HK-2 (cell line): Measurements from ENCODE around the gene GPR137B.
"Not testable (repeated sequence)": the region's sequence is repeated elsewhere in the genome, so short reads cannot be mapped to it uniquely, and the experiment has no call there.

Experiments used
- DNase-seq: peaks from one replicate; pipeline ENCODE4 v3.0.0-alpha.2; 2018; ENCODE audit not compliant: unreplicated experiment

GPR137B gene

DNA sequence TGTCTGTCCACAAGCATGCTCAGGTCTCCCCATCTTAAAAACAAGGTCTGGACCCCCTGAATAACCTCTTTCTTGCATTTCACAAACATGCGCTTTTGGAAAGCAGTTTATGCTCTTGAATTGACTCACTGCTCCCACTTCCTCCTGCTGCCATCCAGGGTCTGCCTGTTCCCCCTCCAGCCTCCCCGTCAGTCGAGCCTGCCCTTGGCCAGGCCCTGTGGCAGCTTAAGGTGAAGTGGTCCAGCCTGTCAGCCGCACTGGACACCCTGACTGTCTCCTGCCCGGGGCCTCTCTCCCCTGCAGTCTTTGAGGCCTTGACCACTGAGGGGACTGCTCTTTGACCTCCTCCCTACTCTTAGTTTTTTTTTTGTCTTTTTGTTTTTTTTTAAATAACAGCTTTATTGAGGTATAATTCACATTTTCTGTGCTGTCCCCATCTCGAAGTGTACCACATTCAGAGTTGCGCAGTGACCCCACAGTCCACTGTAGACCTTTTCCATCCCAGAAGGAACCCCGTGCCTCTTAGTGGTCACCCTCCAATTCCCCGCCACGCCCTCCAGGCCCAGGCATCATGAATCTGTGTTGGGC is 18.3 kb downstream of the GPR137B start:
- no peak for DNase-seq

DNA sequence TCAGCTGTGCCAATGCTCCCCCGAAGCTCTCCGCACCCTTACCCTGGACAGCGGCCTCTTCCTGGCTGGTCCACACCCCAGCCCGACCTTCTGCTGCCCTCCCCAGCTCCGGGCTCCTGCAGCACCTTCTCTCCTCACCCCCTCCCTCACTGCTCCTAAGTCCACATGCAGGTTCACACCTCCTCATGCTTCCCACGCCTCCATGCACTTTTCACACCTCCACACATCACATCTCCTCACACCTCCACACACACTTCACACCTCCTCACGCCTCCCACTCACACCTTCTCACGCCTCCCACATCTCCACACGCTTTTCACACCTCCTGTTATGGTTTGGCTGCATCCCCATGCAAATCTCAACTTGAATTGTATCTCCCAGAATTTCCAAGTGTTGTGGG is 18.9 kb downstream of the GPR137B start:
- no peak for DNase-seq

DNA sequence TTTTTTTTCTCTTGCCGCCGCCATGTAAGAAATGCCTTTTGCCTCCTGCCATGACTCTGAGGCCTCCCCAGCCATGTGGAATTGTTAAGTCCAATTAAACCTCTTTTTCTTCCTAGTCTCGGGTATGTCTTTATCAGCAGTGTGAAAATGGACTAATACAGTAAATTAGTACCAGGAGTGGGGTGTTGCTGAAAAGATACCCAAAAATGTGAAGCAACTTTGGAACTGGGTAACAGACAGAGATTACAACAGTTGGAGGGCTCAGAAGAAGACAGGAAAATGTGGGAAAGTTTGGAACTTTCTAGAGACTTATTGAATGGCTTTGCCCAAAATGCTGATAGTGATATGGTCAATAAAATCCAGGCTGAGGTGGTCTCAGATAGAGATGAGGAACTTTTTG is 19.4 kb downstream of the GPR137B start:
- DNase-seq, result not testable (repeated sequence)

DNA sequence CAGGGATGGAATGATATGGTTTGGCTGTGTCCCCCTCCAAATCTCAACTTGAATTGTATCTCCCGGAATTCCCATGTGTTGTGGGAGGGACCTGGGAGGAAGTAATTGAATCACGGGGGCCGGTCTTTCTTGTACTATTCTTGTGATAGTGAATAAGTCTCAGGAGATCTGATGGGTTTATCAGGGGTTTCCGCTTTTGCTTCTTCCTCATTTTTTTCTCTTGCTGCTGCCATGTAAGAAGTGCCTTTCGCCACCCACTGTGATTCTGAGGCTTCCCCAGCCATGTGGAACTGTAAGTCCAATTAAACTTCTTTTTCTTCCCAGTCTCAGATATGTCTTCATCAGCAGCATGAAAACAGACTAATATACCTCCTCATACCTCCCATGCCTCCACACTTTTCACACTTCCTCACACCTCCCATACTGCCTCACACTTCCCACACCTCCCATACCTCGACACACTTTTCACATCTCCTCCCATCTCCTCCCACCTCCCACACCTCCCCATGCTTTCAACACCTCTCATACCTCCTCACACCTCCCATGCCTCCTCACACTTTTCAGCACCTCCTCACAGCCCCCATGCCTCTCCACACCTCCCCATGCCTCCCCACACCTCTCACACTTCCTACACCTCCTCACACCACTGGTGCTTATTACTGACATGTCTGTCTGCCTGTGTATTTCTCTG is 21.3 kb downstream of the GPR137B start:
- no peak for DNase-seq

- no peak for DNase-seq
Measured at GRCh38 chr1:236164273-236164672, 21.9 kb downstream of the GPR137B start.

DNA sequence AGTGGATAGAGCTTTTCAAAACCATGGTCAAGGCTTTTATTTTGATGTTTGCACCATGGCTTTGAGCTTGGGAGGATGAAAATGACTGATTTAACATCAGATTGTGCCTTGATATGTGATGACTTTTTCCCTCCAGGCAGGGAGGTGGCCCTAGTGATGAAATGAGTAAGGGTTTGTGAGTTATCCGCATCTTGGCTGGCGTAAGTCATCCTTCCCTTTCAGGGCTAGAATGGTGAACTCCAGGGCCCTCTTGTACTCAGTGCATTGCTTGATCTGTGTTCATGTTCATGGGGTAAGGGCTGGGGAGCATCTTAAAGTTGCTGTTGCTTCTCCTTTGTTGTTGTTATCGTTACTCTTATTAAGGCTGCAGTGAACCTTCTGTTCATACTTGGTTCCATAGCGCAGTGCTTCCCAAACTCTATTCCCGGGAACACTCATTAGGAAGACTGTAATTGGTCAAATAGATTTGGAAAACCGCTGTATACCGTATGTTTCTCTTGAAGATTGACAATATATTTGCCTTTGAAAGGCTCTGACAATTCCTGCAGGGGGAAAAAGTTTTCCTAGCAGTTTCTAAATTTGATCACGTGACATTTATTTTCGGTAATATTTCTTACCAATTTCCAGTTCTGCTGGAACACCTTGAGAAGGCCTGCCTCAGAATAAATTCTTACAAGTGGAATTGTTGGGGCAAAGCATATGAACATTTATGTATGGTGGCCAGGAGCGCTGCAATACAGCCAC is 23.1 kb downstream of the GPR137B start:
- no peak for DNase-seq

- no peak for DNase-seq
Measured at GRCh38 chr1:236166041-236166440, 23.7 kb downstream of the GPR137B start.

GRCh38 chr1:236167154-236167553 is 24.8 kb downstream of the GPR137B start:
- no peak for DNase-seq

DNA sequence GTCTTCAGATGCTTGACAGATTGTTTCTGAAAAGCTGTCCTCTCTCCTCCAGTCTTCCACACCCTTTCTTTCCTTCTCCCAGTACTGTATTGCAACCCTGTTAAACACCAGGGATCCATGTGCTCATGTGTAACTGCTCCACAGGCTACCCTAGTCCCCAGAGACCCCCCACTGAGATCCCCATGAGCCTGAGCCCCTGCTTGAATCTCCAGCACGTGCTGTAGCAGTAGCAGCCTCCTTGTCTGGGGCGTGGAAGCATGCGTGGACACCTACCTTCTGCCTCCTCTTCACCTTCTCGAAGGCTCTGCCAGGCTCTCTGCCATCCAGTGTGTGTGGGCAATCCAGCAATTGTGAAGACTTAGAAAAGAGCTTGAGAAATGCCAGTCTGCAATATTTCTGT is 25.2 kb downstream of the GPR137B start:
- no peak for DNase-seq

DNA sequence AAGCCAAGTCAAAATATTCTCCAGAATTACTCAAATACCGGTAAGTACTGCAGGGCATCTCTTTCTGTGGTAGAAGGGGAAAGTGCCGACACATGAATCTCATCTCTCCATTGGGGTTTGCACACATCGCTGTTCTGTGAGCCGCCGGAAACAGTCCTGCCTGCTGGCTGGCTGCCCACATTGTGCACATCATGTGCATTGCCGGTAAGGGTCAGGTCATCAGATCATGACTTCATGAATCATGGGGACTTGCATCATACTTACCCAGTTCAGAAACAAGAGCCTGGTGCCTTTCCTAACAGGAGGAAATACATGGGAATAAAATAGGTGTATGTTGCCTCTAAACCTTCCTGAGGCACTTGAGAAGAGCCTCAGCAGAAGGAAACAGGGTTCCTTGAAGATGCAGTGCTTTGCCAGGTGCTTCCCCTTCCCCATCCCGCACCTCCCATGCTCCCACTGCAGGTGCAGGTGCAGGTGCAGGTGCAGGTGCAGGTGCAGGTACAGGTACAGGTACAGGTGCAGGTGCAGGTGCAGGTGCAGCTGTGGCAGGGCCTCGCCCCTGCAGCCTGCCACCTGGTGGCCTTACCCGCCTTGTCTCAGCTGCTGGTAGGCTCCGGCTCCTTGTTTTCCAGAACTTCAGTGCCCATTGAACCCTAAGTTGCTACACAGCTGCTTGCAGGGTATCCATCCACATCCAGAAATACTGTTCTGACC is 26.5 kb downstream of the GPR137B start:
- peak; percentile 87 for DNase-seq

DNA sequence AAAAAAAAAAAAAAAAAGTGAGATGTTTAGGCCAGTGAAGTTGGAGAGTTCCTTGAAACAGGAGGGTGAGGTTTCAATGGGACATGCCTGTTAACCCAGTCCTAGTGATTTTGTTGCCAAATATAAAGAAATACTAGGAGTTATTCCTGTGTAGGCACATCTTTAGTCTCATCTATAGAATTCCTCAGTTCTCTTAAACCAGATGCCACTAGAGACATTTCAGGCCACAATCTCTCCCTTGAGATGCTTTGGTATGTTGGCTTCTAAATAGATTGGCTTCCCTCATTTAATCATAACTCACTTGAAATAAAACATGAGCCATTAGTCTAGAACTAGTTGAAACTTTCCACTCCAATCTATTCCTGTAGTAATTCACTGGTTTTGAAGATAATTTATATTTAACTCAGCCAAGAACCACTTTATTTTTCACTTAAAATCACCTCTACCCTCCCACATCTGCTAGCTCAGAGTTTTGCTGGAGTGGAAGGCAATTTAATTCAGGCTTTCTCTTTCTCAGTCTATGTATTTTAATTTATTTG is 29.8 kb downstream of the GPR137B start:
- no peak for DNase-seq

GRCh38 chr1:236173174-236173767 is 30.9 kb downstream of the GPR137B start:
- no peak for DNase-seq

DNA sequence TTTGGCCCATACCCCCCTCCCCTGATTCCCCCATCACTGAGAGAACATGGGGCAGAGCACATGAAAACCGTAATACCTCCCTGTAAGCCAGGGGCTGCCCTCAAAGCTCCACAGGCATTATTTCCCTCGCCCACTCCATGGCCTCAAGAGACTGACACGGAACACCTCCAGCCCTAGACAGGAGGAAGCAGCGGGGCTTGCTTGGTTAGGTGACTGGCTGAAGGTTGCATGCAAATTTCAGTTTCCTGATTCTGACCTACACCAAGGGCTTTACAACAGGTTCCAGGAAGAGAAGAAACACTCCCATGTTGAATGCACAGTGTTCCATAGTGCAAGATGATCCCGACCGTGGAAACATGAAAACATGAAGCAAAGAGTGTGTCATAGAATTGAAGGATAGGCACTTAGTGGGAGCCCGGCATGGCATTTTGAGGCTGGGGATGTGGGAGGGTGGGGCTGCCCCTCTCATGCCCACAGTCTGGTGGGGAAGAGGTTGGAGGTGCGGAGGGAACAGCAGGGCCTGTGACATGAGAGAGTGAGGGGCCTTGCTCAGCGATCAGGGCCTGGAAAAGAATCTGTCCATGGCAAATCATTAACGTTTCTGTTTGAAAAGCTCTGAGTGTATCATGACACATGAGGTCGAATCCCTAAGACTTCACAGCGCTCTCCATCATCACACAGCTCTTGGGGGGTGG is 33.5 kb downstream of the GPR137B start:
- peak; percentile 12 for DNase-seq

GRCh38 chr1:236176337-236177336 is 34.3 kb downstream of the GPR137B start:
- DNase-seq, result peak; percentile 50

- no peak for DNase-seq
Measured at GRCh38 chr1:236179634-236180033, 37.3 kb downstream of the GPR137B start.

DNA sequence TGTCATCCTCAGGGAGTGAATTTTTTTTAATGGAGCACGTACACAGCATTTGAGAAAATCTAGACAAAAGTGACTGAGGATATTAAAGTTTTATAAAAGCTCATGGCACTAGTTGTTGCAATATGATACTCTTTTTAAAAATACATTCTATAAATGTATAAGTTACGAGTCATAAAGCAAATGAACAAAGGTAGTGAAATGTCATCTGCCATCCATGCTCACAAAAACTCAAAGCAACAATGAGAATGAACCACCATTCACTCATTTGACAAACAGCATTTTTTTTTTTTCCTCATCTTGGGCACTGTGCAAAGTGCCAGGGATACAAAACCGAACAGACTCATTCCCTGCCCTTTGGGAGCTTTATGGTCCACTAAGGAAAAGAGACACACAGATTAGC is 38.7 kb downstream of the GPR137B start:
- no peak for DNase-seq

- DNase-seq, result no peak
Measured at GRCh38 chr1:236185687-236186086, 43.3 kb downstream of the GPR137B start.

GRCh38 chr1:236186471-236186870 is 44.1 kb downstream of the GPR137B start:
- DNase-seq, result not testable (repeated sequence)

DNA sequence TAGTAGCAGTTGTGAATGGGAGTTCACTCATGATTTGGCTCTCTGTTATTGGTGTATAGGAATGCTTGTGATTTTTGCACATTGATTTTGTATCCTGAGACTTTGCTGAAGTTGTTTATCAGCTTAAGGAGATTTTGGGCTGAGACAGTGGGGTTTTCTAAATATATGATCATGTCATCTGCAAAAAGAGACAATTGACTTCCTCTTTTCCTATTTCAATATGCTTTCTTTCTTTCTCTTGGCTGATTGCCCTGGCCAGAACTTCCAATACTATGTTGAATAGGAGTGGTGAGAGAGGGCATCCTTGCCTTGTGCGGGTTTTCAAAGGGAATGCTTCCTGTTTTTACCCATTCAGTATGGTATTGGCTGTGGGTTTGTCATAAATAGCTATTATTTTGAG is 45.7 kb downstream of the GPR137B start:
- DNase-seq, result not testable (repeated sequence)

DNA sequence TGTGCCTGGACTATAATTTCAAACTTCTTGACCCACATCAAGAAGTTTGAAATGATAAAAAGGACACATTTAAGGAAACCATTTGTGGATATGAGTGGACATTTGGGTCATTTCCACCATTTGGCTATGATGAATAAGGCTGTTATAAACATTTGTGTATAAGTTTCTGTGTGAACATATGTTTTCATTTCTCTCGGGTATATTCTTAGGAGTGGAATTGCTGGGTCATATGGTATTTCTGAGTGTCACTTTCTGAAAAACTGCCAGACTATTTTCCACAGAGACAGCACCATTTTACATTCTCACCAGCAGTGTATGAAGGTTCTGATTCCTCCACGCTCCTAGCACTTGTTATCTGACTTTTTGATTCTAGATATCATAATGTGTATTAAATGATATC is 50.8 kb downstream of the GPR137B start:
- DNase-seq, result no peak
